H1 (cell line): ENCODE data around the gene NEDD8. TPM values are rescaled to one million over a fixed set of nuclear protein-coding genes. Genes with fewer than 3 reads are reported as not detected.
A peak's percentile ranks its signal among the peaks of the same experiment; 100 is the strongest.

Experiments
- CHD7 ChIP-seq: fragments of 300-600 bp; sonication (generic); IDR thresholded peaks from 2 replicates; pipeline ENCODE4 v1.7.1; 2012; ENCODE audit warnings: low read length, moderate library complexity, mild to moderate bottlenecking, inconsistent platforms; ENCODE audit not compliant: insufficient replicate concordance
- EZH2 ChIP-seq: fragments of 200-600 bp; sonication (generic); IDR thresholded peaks from 2 replicates; pipeline ENCODE4 v1.7.1; 2012; ENCODE audit warnings: low read depth, mild to moderate bottlenecking, moderate library complexity, low read length, inconsistent platforms; ENCODE audit not compliant: severe bottlenecking
- GABPA ChIP-seq: IDR thresholded peaks from 2 replicates; pipeline ENCODE4 v1.6.1; 2011; ENCODE audit warnings: mild to moderate bottlenecking, low read length, moderate library complexity, borderline replicate concordance; ENCODE audit not compliant: insufficient read depth
- GTF2F1 ChIP-seq: IDR thresholded peaks from 2 replicates; pipeline ENCODE4 v1.6.1; 2012; ENCODE audit warnings: low read depth, low read length, improper control_type of control experiment, borderline replicate concordance
- MAX ChIP-seq: IDR thresholded peaks from 2 replicates; pipeline ENCODE4 v1.6.1; 2012; ENCODE audit warnings: inconsistent platforms
- PHF8 ChIP-seq: fragments of 200-600 bp; sonication (generic); conservative IDR thresholded peaks from 2 replicates; pipeline ENCODE4 v1.7.1; 2012; ENCODE audit warnings: low read depth, mild to moderate bottlenecking, inconsistent platforms, low read length, moderate library complexity
- polyA plus RNA-seq, 7 experiments: library from polyadenylated mRNA; depleted of rRNA in 3 of 7; stranded (reverse) in 5 of 7; unstranded in 2 of 7; fragments of >200 nt in 5 of 7; fragments of 200-250 nt in 2 of 7; gene quantifications; 1 replicate in 5 of 7; 2 replicates in 1 of 7; 4 replicates in 1 of 7; pipeline versions ENCODE4 v1.2.1 to v1.2.3, GENCODE V29; 2011 to 2013; ENCODE audit warnings: missing spikeins in 2 of 7, mixed read lengths in 2 of 7
- total RNA-seq: library from RNA; stranded (reverse); fragmentation: NEBNext Ultra II Directional; extraction: Animal tissue kit (Norgen Biotek cat#: 25700); gene quantifications from 2 replicates; pipeline ENCODE4 v1.2.1, GENCODE V29; 2021
- TF ChIP-seq, protein P1 (sequence below): IDR thresholded peaks from 2 replicates; pipeline ENCODE4 v1.6.1; 2012; ENCODE audit warnings: inconsistent platforms

Gene NEDD8
- total and polyA plus RNA-seq, 2 of the 8 experiments (the other 6 are each of a cell fraction or from before 2014, with no cell fraction given), result 253 to 317 TPM

GRCh38 chr14:24195186-24196070, 36.7 kb downstream of the NEDD8 start, which contains the start of gene TM9SF1 (continued):
- TF ChIP-seq EZH2 (no peak), MAX (peak; percentile 99), GTF2F1 (peak; percentile 58; the same call in 1 of the 2 replicates), CHD7 (no peak), GABPA (peak; percentile 50; the same call in 1 of the 2 replicates), PHF8 (peak; percentile 86)
- TF ChIP-seq, protein P1, sequence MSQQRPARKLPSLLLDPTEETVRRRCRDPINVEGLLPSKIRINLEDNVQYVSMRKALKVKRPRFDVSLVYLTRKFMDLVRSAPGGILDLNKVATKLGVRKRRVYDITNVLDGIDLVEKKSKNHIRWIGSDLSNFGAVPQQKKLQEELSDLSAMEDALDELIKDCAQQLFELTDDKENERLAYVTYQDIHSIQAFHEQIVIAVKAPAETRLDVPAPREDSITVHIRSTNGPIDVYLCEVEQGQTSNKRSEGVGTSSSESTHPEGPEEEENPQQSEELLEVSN, result peak; percentile 100
